Measurements from ENCODE around the gene ZNF428. TPM values are rescaled to one million over a fixed set of nuclear protein-coding genes. Genes with fewer than 3 reads are reported as not detected.

ZNF428 gene
- total RNA-seq, 2 donors from 2014 or later: 24.4 to 31.6 TPM

DNA sequence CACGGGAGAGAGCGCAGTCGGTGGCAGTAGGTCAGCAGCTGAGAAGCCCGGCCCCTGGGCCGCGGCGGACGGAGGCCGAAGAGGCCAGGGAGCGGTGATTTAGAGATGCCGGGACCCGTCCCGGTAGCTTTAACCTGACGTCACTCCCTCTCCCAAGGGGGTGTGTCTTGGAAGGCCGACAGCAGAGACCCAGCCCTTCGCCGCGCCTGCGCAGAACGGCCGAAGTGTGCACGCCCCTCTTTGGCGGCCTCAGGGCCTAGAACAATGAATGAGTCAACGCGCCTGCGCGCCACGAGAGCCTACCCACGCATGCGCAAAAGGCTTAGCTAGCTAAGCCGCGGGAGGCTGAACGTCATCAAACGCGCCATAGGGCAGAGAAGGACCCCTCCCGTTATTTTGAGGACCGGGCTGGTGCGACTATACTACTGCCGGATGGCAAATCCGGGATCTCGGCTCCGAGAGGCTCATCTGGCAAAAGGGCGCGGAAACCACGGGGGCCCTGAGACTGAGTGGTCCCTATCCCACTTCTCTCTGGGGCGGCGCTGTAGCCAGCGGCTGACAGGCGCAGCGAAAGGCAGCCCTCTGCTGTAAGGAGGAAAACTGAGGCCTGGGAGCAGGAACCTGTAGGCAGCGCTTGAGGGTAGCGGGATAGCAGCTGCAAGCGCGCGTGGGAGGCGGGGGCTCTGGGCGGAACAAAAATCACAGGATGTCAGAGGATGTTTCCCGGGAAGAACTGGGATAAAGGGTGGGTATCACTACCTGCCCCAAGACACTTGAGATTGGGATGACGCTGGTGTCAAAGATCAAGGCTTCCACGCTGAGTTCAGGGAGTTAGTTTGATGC lies 23.2 kb downstream of the ZNF428 start, which contains the start of the genes IRGQ and ZNF576:
Gene IRGQ, minus strand, starts transcription at position 136 of the 843 bp plus-strand sequence. CDS start 796 bp downstream, outside the sequence.
Gene ZNF576, plus strand, starts transcription at position 597 of the 843 bp plus-strand sequence. CDS start 514 bp downstream, outside the sequence.
- WGBS, 2 donors: 0% methylated on average over 23 to 60 of the region's 60 CpGs
- H3K36me3 ChIP-seq (replicated peaks in 1 of 2; ENCODE audit: insufficient read depth in 1 of 2, low read depth in 2 of 2): peaks cover 0 to 7% of the 10 kb centered on the region in 2 donors
- peak within 1 kb of the TSS; percentile 57 to 58 for H3K4me3 ChIP-seq
- no peaks in the 10 kb centered on the region for H3K27me3 ChIP-seq
- H3K9me3 ChIP-seq: no peaks in the 10 kb centered on the region
- intact Hi-C loops (cut with DNase I): no loop called here
- peaks cover 36% of the 10 kb centered on the region for H3K4me1 ChIP-seq
- DNase-seq: peak; percentile 100
- H3K27ac ChIP-seq: peak within 1 kb of the TSS; percentile 82 to 99 (median 94)
- ATAC-seq: peak; percentile 95
- TF ChIP-seq POLR2A (IDR thresholded peaks at IDR 0.05): peak; percentile 59 to 90 (median 88)
- TF ChIP-seq, protein P1, sequence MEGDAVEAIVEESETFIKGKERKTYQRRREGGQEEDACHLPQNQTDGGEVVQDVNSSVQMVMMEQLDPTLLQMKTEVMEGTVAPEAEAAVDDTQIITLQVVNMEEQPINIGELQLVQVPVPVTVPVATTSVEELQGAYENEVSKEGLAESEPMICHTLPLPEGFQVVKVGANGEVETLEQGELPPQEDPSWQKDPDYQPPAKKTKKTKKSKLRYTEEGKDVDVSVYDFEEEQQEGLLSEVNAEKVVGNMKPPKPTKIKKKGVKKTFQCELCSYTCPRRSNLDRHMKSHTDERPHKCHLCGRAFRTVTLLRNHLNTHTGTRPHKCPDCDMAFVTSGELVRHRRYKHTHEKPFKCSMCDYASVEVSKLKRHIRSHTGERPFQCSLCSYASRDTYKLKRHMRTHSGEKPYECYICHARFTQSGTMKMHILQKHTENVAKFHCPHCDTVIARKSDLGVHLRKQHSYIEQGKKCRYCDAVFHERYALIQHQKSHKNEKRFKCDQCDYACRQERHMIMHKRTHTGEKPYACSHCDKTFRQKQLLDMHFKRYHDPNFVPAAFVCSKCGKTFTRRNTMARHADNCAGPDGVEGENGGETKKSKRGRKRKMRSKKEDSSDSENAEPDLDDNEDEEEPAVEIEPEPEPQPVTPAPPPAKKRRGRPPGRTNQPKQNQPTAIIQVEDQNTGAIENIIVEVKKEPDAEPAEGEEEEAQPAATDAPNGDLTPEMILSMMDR (IDR thresholded peaks at IDR 0.05): peak in 1 of 7 experiments; percentile 7

DNA sequence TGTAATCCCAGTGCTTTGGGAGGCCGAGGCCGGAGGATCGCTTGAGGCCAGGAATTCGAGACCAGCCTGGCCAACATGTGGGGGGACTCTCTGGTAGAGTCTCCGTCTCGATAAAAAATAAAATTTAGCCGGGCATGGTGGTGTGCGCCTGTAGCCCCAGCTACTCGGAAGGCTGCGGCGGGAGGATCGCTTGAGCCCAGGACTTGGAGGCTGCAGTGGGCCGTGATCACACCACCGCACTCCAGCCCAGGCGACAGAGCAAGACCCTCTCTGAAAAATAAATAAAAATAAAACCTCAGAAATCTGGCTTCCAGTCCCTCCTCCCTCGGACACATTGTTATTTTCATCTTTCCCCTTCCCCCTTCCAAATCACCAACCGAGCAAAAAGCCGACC lies 23.8 kb downstream of the ZNF428 start:
- no peak for DNase-seq
- intact Hi-C loops (cut with DNase I): no loop called here
- WGBS, 2 donors: 0 to 1% methylated on average over 13 to 18 of the region's 18 CpGs
- ATAC-seq: peak; percentile 6
- peak overlapping the region; percentile 72 to 99 (median 86) for H3K27ac ChIP-seq
- TF ChIP-seq POLR2A (IDR thresholded peaks at IDR 0.05): no peak
- TF ChIP-seq, protein P1 (IDR thresholded peaks at IDR 0.05): no peak
- no peaks in the 10 kb centered on the region for H3K9me3 ChIP-seq
- H3K4me1 ChIP-seq: peaks cover 36% of the 10 kb centered on the region
- no peaks in the 10 kb centered on the region for H3K27me3 ChIP-seq
- peaks cover 0 to 7% of the 10 kb centered on the region in 2 donors for H3K36me3 ChIP-seq (replicated peaks in 1 of 2; ENCODE audit: insufficient read depth in 1 of 2, low read depth in 2 of 2)
- H3K4me3 ChIP-seq: peak overlapping the region; percentile 57 to 58

DNA sequence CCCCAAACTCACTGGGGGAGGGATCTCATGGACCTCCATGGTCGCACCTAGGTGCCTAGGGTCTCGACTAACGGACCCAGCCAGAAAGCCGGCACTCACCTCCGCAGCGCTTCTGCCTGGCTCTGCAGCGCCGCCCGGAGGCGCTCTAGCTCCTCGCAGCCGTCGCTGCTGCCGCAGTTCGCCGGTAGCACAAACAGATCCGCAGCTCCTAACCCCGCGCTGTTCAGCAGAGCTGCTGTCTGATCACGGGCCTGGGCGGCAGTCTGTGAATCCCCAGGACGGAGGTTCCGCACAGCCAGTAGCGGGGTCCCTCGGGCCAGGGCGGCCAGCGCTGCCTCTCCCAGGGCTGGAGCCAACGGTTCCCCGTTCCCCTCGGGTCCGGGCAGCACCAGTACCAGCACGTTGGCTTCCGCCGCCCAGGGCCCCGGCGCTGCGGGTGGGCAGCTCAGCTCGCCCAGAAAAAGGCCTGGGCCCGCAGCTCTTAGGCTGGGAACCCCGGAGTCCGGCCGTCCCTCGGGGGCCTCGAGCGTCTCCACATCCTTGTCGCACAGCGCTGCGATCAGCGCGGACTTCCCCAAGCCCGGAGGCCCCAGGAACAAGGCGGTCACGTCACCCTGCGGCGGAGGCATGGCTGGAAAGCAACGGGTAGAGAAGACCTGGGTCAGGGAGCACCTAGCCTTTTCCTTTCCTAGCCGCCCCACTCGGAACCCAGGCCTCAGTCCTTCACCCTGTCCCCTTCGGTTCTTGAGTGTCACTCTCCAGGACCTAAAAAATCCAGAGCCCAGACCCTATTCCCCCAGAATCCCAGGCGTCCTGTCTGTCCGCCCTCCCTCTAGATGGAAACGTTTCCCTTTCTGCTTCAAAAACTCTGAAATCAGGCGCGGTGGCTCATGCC lies 24.5 kb downstream of the ZNF428 start:
- Histone ChIP-seq H3K27me3 (no peaks in the 10 kb centered on the region), H3K36me3 (replicated peaks in 1 of 2; ENCODE audit: insufficient read depth in 1 of 2, low read depth in 2 of 2) (peaks cover 0 to 7% of the 10 kb centered on the region in 2 donors), H3K4me3 (peak overlapping the region; percentile 57 to 58), H3K9me3 (no peaks in the 10 kb centered on the region), H3K27ac (peak overlapping the region; percentile 72 to 99 (median 86)), H3K4me1 (peaks cover 36% of the 10 kb centered on the region)
- 3 to 6% methylated on average over 13 to 62 of the region's 64 CpGs for WGBS, 2 donors
- intact Hi-C loops (cut with DNase I): no loop called here
- DNase-seq: peak; percentile 52 to 59 (median 53)
- TF ChIP-seq, protein P1 (IDR thresholded peaks at IDR 0.05): peak in 6 of 7 experiments; percentile 24 to 61 (median 52)
- TF ChIP-seq POLR2A (IDR thresholded peaks at IDR 0.05): peak in 1 of 3 donors; percentile 7
- peak; percentile 8 for ATAC-seq

DNA sequence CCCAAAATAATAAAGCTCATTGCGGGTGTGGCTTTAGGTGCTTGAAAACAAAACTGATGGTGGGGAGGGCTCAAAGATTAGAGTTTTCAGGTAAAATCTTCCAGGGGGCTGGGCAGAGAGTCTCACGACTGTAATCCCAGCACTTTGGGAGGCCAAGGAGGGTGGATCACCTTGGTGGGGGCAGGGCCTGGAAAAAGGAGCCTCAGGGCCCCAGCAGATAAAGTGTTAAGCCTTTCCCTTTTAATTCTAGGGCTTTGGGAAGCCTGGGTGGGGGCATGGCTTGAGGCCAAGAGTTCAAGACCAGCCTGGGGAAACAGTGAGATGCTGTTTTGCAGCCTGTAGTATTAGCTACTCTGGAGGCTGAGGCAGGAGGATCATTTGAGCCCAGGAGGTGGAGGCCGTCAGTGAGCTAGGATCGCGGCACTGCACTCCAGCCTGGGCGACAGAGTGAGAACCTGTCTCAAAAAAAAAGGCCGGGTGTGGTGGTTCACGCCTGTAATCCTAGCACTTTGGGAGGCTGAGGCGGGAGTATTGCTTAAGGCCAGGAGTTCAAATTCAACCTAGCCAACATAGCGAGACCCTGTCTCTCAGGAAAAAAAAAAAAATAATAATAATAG lies 25.2 kb downstream of the ZNF428 start:
- Histone ChIP-seq H3K27ac (peak overlapping the region in 2 of 4 donors; percentile 80 to 93), H3K36me3 (replicated peaks in 1 of 2; ENCODE audit: insufficient read depth in 1 of 2, low read depth in 2 of 2) (peaks cover 0 to 7% of the 10 kb centered on the region in 2 donors), H3K9me3 (no peaks in the 10 kb centered on the region), H3K27me3 (no peaks in the 10 kb centered on the region), H3K4me1 (peaks cover 36% of the 10 kb centered on the region), H3K4me3 (no peak overlapping the region)
- 89 to 90% methylated on average over 8 to 10 of the region's 10 CpGs for WGBS, 2 donors
- ATAC-seq: no peak
- intact Hi-C loops (cut with DNase I): no loop called here
- TF ChIP-seq, protein P1 (IDR thresholded peaks at IDR 0.05): no peak
- no peak for TF ChIP-seq POLR2A (IDR thresholded peaks at IDR 0.05)
- no peak for DNase-seq
